Stimulated activated effector memory CD8-positive, alpha-beta T cell treated with anti-CD3 and anti-CD28 coated beads, Interleukin-12 subunit alpha, Interleukin-12 subunit beta, amount 100 ng/mL, for 72 hours (primary cell): ENCODE measurements around the gene ST14.
"Not testable (repeated sequence)": the region's sequence is repeated elsewhere in the genome, so short reads cannot be mapped to it uniquely, and the experiment has no call there.

ENCODE experiments used
- ATAC-seq: fragments of 150-1000 bp; cut with Tn5 transposase; 2 replicates; pipeline ENCODE4 v1.10.0; 2021
- DNase-seq, 2 donors: peaks; one replicate each; pipeline ENCODE4 v3.0.0; 2021 to 2022; ENCODE audit warnings: low spot score in 2 of 2
- H3K27ac Mint-ChIP-seq: one replicate; pipeline ENCODE4 v1.8.0; 2022; ENCODE audit warnings: mild to moderate bottlenecking, mixed read lengths
- H3K36me3 Mint-ChIP-seq: one replicate; pipeline ENCODE4 v1.8.0; 2022; ENCODE audit warnings: mild to moderate bottlenecking, mixed read lengths
- H3K4me1 Mint-ChIP-seq: one replicate; pipeline ENCODE4 v1.8.0; 2022; ENCODE audit warnings: mixed read lengths
- H3K4me3 Mint-ChIP-seq: one replicate; pipeline ENCODE4 v1.8.0; 2022; ENCODE audit warnings: mild to moderate bottlenecking, mixed read lengths
- H3K9me3 Mint-ChIP-seq: one replicate; pipeline ENCODE4 v1.8.0; 2022; ENCODE audit warnings: mixed read lengths

ST14 gene

GRCh38 chr11:130167146-130167545 lies 7.6 kb downstream of the ST14 start:
- no peak for DNase-seq
- Mint-ChIP-seq H3K4me1 (no peaks in the 10 kb centered on the region), H3K4me3 (no peak overlapping the region)

GRCh38 chr11:130168105-130168504 lies 8.5 kb downstream of the ST14 start:
- DNase-seq (no peak), ATAC-seq (no peak)
- no peaks in the 10 kb centered on the region for H3K36me3 Mint-ChIP-seq
- H3K4me1 Mint-ChIP-seq, result no peaks in the 10 kb centered on the region
- no peak overlapping the region for H3K27ac Mint-ChIP-seq
- no peak overlapping the region for H3K4me3 Mint-ChIP-seq
- H3K9me3 Mint-ChIP-seq, result no peaks in the 10 kb centered on the region

More at GRCh38 chr11:130167146-130167545, 7.6 kb downstream of the ST14 start:
- Mint-ChIP-seq H3K36me3 (no peaks in the 10 kb centered on the region), H3K9me3 (no peaks in the 10 kb centered on the region), H3K27ac (no peak overlapping the region)
- no peak for ATAC-seq

DNA sequence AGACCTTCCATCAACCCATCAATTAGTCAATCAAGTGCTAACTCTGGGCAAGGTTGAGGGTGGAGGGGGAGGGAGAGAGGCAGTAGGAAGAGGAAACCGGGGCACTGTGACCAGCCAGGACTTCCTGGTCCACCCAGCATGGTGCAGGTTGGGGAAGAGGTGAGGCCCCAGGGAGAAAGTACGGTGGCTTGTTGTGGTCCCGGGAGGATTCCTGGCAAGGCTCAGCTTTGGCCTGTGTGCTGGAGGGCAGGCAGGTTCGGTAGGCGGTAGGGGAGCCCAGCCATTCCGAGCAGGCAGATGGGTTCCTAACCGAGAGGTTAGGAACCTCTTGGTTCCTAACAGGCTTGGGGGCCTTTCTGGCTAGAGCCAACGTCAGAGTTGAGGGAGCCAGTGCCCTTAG lies 10.8 kb downstream of the ST14 start:
- Mint-ChIP-seq H3K9me3 (peaks cover 4% of the 10 kb centered on the region), H3K27ac (no peak overlapping the region), H3K36me3 (no peaks in the 10 kb centered on the region), H3K4me1 (no peaks in the 10 kb centered on the region), H3K4me3 (no peak overlapping the region)
- no peak for ATAC-seq
- no peak for DNase-seq

DNA sequence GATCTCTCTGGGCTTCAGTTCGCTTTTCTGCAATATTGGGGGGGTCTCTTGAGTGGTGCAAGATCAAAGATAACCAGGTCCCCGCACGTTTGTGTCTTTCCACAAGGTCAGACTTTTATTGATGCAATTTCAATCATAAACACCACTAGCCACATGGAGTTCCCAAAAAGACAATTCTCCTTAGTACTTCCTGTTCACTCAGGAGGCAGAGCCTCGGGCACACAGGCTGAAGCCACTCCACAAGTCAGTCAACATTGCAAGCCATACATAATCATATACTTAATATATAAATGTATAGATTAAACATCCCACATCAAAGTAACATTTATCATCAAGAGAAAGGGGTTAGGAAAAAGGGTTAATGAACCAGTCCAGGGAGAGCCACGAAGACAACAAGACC lies 12.0 kb downstream of the ST14 start:
- H3K27ac Mint-ChIP-seq, result no peak overlapping the region
- no peak for ATAC-seq
- DNase-seq, result no peak
- peaks cover 4% of the 10 kb centered on the region for H3K9me3 Mint-ChIP-seq
- H3K4me1 Mint-ChIP-seq, result no peaks in the 10 kb centered on the region
- no peaks in the 10 kb centered on the region for H3K36me3 Mint-ChIP-seq
- H3K4me3 Mint-ChIP-seq, result no peak overlapping the region

DNA sequence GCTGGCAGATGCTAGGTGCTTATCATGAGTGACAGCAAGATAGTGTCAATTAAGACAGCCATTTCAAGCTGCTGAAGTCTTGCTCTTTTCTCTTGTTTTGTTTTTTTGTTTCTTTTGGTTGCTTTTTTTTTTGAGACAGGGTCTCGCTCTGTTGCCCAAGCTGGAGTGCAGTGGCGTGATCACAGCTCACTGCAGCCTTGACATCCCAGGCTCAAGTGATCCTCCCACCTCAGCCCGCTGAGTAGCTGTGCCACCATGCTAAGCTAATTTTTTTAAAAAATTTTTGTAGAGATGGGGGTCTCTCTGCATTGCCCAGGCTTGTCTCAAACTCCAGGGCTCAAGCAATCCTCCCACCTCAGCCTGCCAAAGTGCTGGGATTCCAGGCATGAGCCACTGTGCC lies 12.4 kb downstream of the ST14 start:
- ATAC-seq, H3K4me1 Mint-ChIP-seq, H3K9me3 Mint-ChIP-seq, H3K27ac Mint-ChIP-seq, DNase-seq, H3K36me3 Mint-ChIP-seq, H3K4me3 Mint-ChIP-seq: not testable (repeated sequence)

- H3K9me3 Mint-ChIP-seq, result peaks cover 4% of the 10 kb centered on the region
- DNase-seq (no peak), ATAC-seq (no peak)
- no peak overlapping the region for H3K27ac Mint-ChIP-seq
- H3K36me3 Mint-ChIP-seq, result no peaks in the 10 kb centered on the region
- H3K4me3 Mint-ChIP-seq, result no peak overlapping the region
- H3K4me1 Mint-ChIP-seq, result no peaks in the 10 kb centered on the region
Observed at GRCh38 chr11:130174642-130175041, 15.1 kb downstream of the ST14 start.

DNA sequence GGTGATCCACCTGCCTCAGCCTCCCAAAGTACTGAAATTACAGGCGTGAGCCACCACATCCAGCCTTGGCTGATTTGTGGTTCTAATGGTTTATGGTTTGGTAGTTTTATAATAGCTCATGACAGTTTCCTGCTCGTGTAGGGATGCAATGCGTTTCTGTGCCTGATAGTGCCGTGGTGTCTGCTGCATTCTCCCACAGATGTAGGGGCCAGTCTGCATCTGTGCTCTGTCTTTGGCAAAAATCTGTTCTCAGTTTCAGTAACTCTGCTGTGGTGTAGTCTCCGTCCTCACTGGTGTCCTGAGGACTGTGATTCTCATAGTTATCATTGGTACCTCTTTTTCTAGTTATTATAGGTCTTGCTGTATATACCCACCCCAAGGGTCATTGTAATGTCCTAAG lies 16.3 kb downstream of the ST14 start:
- DNase-seq (no peak), ATAC-seq (no peak)
- Mint-ChIP-seq H3K27ac (no peak overlapping the region), H3K4me3 (no peak overlapping the region), H3K4me1 (no peaks in the 10 kb centered on the region), H3K36me3 (no peaks in the 10 kb centered on the region), H3K9me3 (peaks cover 4% of the 10 kb centered on the region)

GRCh38 chr11:130177782-130178181 lies 18.2 kb downstream of the ST14 start:
- ATAC-seq (no peak), DNase-seq (no peak)
- no peaks in the 10 kb centered on the region for H3K4me1 Mint-ChIP-seq
- H3K27ac Mint-ChIP-seq, result no peak overlapping the region
- peaks cover 4% of the 10 kb centered on the region for H3K9me3 Mint-ChIP-seq
- no peaks in the 10 kb centered on the region for H3K36me3 Mint-ChIP-seq
- no peak overlapping the region for H3K4me3 Mint-ChIP-seq

DNA sequence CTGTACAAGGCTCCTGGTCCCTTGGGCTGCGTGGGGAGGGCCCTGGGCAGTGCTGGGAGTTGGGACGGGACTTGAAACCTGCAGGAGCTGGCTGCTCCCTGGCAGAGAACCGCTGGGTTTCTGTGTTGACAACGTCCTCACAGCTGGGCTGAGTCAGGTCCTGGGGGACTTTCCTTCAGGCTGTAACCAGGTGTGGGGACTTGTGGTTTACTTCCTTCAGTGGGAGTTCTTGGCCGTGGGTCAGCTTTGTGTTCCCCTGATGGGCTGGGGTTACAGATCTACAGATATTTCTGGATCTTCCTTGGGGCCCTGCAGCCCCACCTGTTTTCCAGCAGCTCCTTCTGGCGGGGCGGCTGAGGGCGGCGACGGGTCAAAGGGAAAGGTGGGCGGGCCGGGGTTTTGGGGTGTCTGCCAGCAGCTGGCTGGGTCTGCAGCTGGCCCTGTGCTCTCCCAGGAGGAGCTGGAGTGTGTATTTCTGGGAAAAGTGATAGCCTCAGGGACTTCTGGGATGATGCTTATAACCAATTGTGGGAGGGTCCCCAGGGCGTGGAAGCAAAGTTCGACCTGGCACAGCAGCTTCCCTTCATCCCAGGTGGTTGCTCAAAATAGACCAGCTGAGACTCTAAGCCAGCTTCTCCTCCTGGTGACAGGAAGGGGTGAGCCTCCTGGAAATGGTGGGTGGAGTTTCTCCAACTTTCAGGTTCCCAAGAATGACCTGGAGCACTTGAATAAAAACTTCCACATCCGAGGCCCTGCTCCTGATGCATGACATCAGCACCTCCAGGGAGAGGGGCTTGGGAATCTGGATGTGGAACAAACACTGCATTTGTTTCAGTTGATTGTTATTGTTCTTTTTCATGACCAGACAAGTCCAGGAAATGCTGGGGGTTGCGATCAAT lies 19.1 kb downstream of the ST14 start:
- no peaks in the 10 kb centered on the region for H3K36me3 Mint-ChIP-seq
- ATAC-seq, result no peak

DNA sequence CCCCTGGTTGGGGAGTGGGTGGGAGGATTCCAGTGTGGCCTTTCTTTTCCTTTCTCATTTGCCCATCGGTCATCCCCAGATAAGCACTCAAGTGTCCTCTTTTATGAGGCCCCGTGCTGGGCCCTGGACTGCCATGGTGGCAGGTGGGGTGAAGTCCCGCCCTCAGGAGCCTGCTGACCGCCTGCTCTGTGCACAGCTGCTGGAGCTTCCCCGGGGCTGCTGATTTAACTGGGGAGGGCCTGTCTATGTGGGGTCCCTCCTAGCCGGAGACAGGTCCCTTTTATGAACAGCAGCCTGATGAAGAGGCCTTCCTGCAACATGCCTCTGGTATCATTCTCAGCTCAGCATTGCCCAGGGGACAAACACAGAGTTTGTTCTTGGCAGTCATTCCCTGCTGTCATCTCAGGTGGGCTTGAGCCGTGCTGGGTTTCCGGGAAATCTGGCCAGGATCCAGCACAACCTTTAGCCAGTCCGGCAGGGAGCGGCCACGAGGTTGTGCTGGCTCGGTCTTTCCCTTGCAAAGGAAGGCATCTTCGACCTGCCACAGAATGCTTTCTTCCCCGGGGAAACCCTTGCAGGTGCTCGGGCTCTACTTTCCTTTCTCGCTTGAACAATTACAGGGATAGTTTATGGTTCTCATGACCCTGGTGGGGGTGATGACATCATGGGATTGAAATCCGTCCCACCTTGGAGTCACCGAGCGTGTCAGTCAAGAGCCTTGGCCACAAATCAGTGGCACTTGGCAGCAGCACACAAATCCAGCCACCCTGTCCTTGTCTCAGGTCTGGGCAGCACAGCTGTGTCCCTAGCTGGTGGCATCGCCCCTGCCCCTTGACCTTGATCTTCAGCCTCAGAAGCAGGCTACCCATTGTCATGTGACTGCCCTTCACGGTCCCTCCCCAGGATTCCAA lies 20.1 kb downstream of the ST14 start:
- H3K4me3 Mint-ChIP-seq, result no peak overlapping the region

More for the DNA sequence above, 19.1 kb downstream of the ST14 start:
- H3K4me3 Mint-ChIP-seq, result no peak overlapping the region
- no peaks in the 10 kb centered on the region for H3K4me1 Mint-ChIP-seq
- no peak overlapping the region for H3K27ac Mint-ChIP-seq
- DNase-seq, result no peak
- peaks cover 4% of the 10 kb centered on the region for H3K9me3 Mint-ChIP-seq

GRCh38 chr11:130180491-130180890 lies 20.9 kb downstream of the ST14 start:
- no peaks in the 10 kb centered on the region for H3K9me3 Mint-ChIP-seq
- no peaks in the 10 kb centered on the region for H3K36me3 Mint-ChIP-seq
- peak; percentile 43 for ATAC-seq
- H3K27ac Mint-ChIP-seq, result no peak overlapping the region
- no peak overlapping the region for H3K4me3 Mint-ChIP-seq
- no peak for DNase-seq
- no peaks in the 10 kb centered on the region for H3K4me1 Mint-ChIP-seq

More for the DNA sequence above, 20.1 kb downstream of the ST14 start:
- Mint-ChIP-seq H3K9me3 (peaks cover 3% of the 10 kb centered on the region), H3K4me1 (no peaks in the 10 kb centered on the region), H3K27ac (no peak overlapping the region), H3K36me3 (no peaks in the 10 kb centered on the region)
- DNase-seq, result no peak
- ATAC-seq, result no peak

DNA sequence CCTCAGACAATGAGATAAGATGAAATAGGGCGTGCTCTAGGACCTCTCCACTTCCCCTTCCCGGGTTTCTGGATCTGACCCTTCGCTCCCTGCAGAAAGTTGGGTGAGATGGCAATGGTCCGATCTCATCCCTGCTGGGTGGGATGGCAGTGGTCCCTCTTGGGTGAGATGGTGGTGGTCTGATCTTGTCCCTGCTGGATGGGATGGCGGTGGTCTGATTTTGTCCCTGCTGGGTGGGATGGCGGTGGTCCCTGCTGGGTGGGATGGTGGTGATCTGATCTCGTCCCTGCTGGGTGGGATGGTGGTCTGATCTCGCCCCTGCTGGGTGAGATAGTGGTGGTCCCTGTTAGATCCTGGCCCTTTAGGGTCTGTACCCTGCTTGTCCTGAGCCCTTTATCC lies 21.3 kb downstream of the ST14 start:
- no peaks in the 10 kb centered on the region for H3K9me3 Mint-ChIP-seq
- ATAC-seq (no peak), DNase-seq (no peak)
- no peaks in the 10 kb centered on the region for H3K36me3 Mint-ChIP-seq
- no peak overlapping the region for H3K27ac Mint-ChIP-seq
- H3K4me3 Mint-ChIP-seq, result no peak overlapping the region
- H3K4me1 Mint-ChIP-seq, result no peaks in the 10 kb centered on the region

DNA sequence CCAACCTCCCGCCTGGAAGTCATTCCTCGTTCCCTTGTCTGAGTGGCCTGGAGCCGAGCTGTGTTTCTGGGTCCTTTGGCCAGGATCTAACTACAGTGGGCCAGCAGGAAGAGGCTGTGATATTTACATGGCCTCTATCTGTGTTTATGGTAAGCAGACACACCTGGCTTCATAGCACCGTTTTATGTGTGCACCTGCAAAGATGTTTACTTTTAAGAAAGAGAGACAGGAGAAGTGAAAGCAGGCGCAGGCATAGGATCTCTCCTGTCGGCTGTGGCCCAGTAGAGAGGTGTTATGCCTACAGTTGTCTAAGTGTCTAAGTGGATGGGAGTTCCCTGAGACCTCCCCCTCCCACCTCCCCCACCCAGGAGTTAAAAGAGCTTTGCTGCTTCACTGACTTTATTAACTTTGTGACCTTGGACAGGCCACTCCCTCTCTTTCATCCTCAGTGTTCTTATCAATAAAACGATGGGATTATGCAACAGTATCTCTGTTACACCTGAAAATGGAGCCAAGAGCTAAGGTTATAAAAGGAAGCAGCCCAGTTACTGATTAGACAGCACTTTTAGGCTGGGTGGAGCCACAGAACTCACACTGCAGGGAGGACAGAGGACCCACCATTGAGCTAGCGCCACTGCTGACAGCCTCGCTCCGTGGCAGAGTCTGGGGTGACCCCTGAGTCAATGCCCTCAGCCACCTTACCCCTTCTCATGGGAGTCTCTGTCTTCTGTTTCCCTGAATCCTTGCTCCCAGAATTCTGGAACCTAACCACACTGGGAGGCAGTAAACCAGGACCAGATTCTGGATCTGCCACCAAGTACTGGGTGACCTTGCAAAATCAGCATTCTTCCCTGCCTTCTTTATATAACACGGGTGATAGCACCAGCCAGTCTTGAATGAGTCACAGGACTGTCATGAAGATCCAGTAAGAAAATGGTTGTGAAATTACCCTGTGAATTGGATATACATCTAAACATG lies 22.0 kb downstream of the ST14 start:
- H3K9me3 Mint-ChIP-seq, result no peaks in the 10 kb centered on the region
- no peaks in the 10 kb centered on the region for H3K4me1 Mint-ChIP-seq
- no peak overlapping the region for H3K27ac Mint-ChIP-seq
- H3K4me3 Mint-ChIP-seq, result no peak overlapping the region
- DNase-seq (no peak), ATAC-seq (no peak)
- no peaks in the 10 kb centered on the region for H3K36me3 Mint-ChIP-seq

- no peak for ATAC-seq
- Mint-ChIP-seq H3K36me3 (no peaks in the 10 kb centered on the region), H3K27ac (no peak overlapping the region), H3K9me3 (no peaks in the 10 kb centered on the region), H3K4me1 (no peaks in the 10 kb centered on the region), H3K4me3 (no peak overlapping the region)
- no peak for DNase-seq
Observed at GRCh38 chr11:130183878-130184610, 24.5 kb downstream of the ST14 start.
